ENCODE results near the gene CRIM1. TPM values are rescaled to one million over a fixed set of nuclear protein-coding genes. Genes with fewer than 3 reads are reported as not detected.

Gene CRIM1
- total RNA-seq, 4 donors from 2014 or later = 73.7 to 134 (median 80.7) TPM

GRCh38 chr2:36547906-36548305 lies 192.3 kb downstream of the CRIM1 start:
- Histone ChIP-seq H3K9me3 (no peaks in the 10 kb centered on the region), H3K4me3 (no peak overlapping the region), H3K27ac (no peak overlapping the region), H3K36me3 (peaks cover 0 to 61% (median 16%) of the 10 kb centered on the region in 4 donors), H3K27me3 (no peaks in the 10 kb centered on the region), H3K4me1 (peaks cover 0 to 4% (median 0%) of the 10 kb centered on the region in 4 donors)
- no peak for TF ChIP-seq POLR2AphosphoS5 (IDR thresholded peaks at IDR 0.05)
- no peak for TF ChIP-seq CTCF (IDR thresholded peaks at IDR 0.05)
- no peak for TF ChIP-seq POLR2A (IDR thresholded peaks at IDR 0.05)
- TF ChIP-seq EP300 (IDR thresholded peaks at IDR 0.05; ENCODE audit: low read depth) = no peak
- DNase-seq = no peak
- in situ Hi-C loops (cut with MboI; ENCODE audit: low pct_ligation_motif_present in 1 of 4, low pct_unique_long_range_greater_than_20kb in 1 of 4, low sequenced_read_pairs in 3 of 4) (no loop called here), intact Hi-C loops (cut with DNase I; ENCODE audit: low total_unique reads) (no loop called here)
- 94 to 100% methylated on average over 3 of the region's 3 CpGs for WGBS, 2 donors (ENCODE audit: low coverage in 1 of 2)

- peak overlapping the region in 2 of 4 donors; percentile 7 to 31 for H3K27ac ChIP-seq
- 60 to 72% methylated on average over 7 of the region's 7 CpGs for WGBS, 2 donors (ENCODE audit: low coverage in 1 of 2)
- H3K36me3 ChIP-seq = peaks cover 0 to 61% (median 16%) of the 10 kb centered on the region in 4 donors
- in situ Hi-C loops (cut with MboI; ENCODE audit: low pct_ligation_motif_present in 1 of 4, low pct_unique_long_range_greater_than_20kb in 1 of 4, low sequenced_read_pairs in 3 of 4) = no loop called here
- no peaks in the 10 kb centered on the region for H3K9me3 ChIP-seq
- intact Hi-C loops (cut with DNase I; ENCODE audit: low total_unique reads) = no loop called here
- no peak overlapping the region for H3K4me3 ChIP-seq
- peaks cover 0 to 4% (median 0%) of the 10 kb centered on the region in 4 donors for H3K4me1 ChIP-seq
- DNase-seq = no peak
- TF ChIP-seq EP300 (IDR thresholded peaks at IDR 0.05; ENCODE audit: low read depth) (no peak), CTCF (IDR thresholded peaks at IDR 0.05) (no peak), POLR2AphosphoS5 (IDR thresholded peaks at IDR 0.05) (peak in 1 of 3 donors; percentile 32), POLR2A (IDR thresholded peaks at IDR 0.05) (no peak)
- H3K27me3 ChIP-seq = no peaks in the 10 kb centered on the region
These were observed 193.6 kb downstream of the CRIM1 start for GRCh38 chr2:36549165-36549574.

DNA sequence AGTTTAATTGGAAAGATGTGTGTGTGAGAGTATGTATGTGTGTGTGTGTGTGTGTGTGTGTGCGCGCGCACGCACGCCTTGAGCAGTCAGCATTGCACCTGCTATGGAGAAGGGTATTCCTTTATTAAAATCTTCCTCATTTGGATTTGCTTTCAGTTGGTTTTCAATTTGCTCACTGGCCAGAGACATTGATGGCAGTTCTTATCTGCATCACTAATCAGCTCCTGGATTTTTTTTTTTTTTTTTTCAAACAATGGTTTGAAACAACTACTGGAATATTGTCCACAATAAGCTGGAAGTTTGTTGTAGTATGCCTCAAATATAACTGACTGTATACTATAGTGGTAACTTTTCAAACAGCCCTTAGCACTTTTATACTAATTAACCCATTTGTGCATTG lies 194.4 kb downstream of the CRIM1 start:
- TF ChIP-seq POLR2A (IDR thresholded peaks at IDR 0.05) (no peak), POLR2AphosphoS5 (IDR thresholded peaks at IDR 0.05) (no peak), EP300 (IDR thresholded peaks at IDR 0.05; ENCODE audit: low read depth) (no peak), CTCF (IDR thresholded peaks at IDR 0.05) (no peak)
- H3K4me3 ChIP-seq = no peak overlapping the region
- in situ Hi-C loops (cut with MboI; ENCODE audit: low pct_ligation_motif_present in 1 of 4, low pct_unique_long_range_greater_than_20kb in 1 of 4, low sequenced_read_pairs in 3 of 4) (no loop called here), intact Hi-C loops (cut with DNase I; ENCODE audit: low total_unique reads) (no loop called here)
- peaks cover 0 to 60% (median 16%) of the 10 kb centered on the region in 4 donors for H3K36me3 ChIP-seq
- H3K27me3 ChIP-seq = no peaks in the 10 kb centered on the region
- H3K4me1 ChIP-seq = peaks cover 0 to 4% (median 0%) of the 10 kb centered on the region in 4 donors
- WGBS, 2 donors (ENCODE audit: low coverage in 1 of 2) = 100% methylated on average over 5 of the region's 5 CpGs; no CpG with 5 or more reads in 1 of the 2 donors
- no peaks in the 10 kb centered on the region for H3K9me3 ChIP-seq
- no peak overlapping the region for H3K27ac ChIP-seq
- DNase-seq = no peak

GRCh38 chr2:36553683-36554082 lies 198.1 kb downstream of the CRIM1 start:
- Histone ChIP-seq H3K9me3 (no peaks in the 10 kb centered on the region), H3K4me1 (peaks cover 0 to 6% (median 2%) of the 10 kb centered on the region in 4 donors), H3K4me3 (no peak overlapping the region), H3K27ac (no peak overlapping the region), H3K27me3 (no peaks in the 10 kb centered on the region), H3K36me3 (peaks cover 0 to 43% (median 16%) of the 10 kb centered on the region in 4 donors)
- in situ Hi-C loops (cut with MboI; ENCODE audit: low pct_ligation_motif_present in 1 of 4, low pct_unique_long_range_greater_than_20kb in 1 of 4, low sequenced_read_pairs in 3 of 4) (no loop called here), intact Hi-C loops (cut with DNase I; ENCODE audit: low total_unique reads) (no loop called here)
- 52 to 55% methylated on average over 2 to 4 of the region's 4 CpGs for WGBS, 2 donors (ENCODE audit: low coverage in 1 of 2)
- no peak for DNase-seq
- TF ChIP-seq CTCF (IDR thresholded peaks at IDR 0.05) (no peak), EP300 (IDR thresholded peaks at IDR 0.05; ENCODE audit: low read depth) (no peak), POLR2AphosphoS5 (IDR thresholded peaks at IDR 0.05) (no peak), POLR2A (IDR thresholded peaks at IDR 0.05) (no peak)
